COLO668 (cell line): ENCODE results near the gene ZNF287.
A peak's percentile ranks its signal among the peaks of the same experiment; 100 is the strongest.
"Not testable (repeated sequence)": the region's sequence is repeated elsewhere in the genome, so short reads cannot be mapped to it uniquely, and the experiment has no call there.

ENCODE experiments used
- DNase-seq: peaks from one replicate; lab custom pipeline; 2025; ENCODE audit not compliant: unreplicated experiment; lab: John Stamatoyannopoulos, UW

ZNF287 gene

GRCh38 chr17:16568541-16569357 is at the start of gene ZNF287:
Gene ZNF287 (minus strand): TSS chr17:16569204. CDS start chr17:16567731, 1,473 bp downstream.
- peak; percentile 88 for DNase-seq

- DNase-seq = no peak
Observed at GRCh38 chr17:16617481-16618060, 48.6 kb upstream of the ZNF287 start.

GRCh38 chr17:16599537-16599936 is 30.5 kb upstream of the ZNF287 start:
- no peak for DNase-seq

DNA sequence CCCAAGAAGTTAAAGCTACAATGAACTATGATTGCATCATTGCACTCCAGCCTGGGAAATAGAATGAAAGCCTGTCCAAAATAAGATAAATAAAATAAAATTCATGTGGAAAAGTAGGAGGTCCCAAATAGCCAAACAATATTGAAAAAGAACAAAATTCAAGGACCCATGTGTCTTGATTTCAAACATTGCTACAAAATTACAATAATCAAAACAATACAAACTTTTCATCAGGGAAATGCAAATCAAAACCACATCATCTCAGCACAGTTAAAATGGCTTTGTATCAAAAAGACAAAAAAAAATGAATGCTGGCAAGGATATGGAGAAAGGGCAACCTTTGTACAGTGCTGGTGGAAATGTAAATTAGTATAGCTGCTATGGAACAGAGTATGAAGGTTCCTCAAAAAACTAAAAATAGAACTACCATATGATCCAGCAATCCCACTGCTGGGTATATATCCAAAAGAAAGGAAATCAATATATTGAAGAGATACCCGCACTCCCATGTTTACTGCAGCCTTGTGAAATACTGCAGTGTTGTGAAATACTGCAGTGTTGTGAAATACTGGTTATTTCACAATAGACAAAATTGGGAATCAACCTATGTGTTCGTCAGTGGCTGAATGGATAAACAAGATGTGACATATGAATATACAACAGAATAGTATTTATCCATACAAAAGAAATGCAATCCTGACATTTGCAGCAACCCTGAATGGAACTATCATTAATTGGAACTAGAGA is 24.5 kb upstream of the ZNF287 start:
- no peak for DNase-seq

GRCh38 chr17:16589097-16589969 is 20.3 kb upstream of the ZNF287 start:
- peak; percentile 80 for DNase-seq

DNA sequence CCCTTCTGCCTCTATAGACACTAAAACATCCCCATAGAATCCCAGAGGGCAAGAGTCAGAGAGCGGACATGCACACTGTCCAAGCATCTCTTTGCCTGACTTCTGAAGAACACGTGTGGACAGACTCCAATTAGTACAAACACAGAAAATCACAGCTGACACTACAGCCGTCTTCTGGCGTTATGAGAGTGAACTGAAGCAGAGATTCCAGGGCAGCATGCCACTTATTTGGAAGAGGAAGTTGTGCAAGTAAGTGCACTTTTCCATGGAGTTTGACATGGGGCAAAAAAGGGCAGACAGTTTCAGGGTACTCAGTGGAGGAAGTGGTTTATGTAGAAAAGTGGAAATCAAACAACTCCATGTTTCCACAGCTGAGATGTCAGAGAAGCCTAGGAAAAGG is 16.8 kb upstream of the ZNF287 start:
- DNase-seq = no peak

DNA sequence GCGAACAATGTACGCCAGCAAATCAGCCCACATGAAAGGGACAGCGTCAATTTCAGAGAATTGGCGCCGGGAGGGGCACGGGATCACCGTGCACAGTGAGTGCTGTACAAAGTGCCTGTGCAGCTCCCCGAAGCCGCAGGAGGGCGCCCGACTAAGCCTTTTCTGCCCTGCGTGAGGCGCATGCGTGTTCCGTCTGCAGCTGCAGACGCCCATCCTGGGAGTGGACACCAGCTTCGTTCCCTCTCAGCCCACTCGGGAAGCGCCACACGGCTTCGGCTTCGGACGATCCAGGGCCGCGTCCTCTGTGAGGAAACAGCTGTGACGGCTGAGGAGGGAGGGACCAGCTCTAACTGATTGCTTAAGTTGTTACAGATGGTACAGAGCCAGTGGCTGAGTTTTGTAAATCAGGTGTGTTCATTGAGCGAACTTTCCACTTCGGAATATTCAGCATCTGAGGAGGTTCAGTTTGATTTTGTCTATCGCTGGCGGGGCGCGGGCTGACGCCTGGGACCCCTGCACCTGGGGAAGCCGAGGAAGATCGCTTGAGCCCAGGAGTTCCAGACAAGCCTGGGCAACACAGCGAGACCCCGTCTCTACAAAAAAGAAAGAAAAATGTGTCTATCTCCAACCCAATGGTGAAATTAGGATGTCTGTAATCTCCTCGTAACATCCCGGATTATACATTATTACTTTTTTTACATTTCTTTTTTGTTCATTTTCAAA is 15.4 kb upstream of the ZNF287 start:
- peak; percentile 86 for DNase-seq

GRCh38 chr17:16583781-16584180 is 14.8 kb upstream of the ZNF287 start:
- DNase-seq = no peak

GRCh38 chr17:16573466-16573865 is 4.5 kb upstream of the ZNF287 start:
- no peak for DNase-seq

- DNase-seq = no peak
Observed at GRCh38 chr17:16569358-16569712, 331 bp upstream of the ZNF287 start.

DNA sequence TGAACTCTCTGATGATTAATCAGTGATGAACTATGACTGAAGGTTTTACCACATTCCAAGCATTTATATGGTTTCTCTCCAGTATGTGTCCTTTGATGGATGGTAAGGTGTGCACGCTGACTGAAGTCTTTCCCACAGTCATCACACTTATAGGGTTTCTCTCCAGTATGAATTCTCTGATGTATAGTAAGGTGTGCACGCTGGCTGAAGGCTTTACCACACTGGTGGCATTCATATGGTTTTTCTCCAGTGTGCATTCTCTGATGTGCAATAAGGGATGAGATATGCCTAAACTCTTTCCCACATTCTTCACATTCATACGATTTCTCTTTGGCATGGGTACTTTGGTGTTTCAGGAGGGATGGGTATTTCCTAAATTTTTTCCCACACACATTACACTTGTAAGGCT is 16.4 kb downstream of the ZNF287 start:
- DNase-seq = no peak

DNA sequence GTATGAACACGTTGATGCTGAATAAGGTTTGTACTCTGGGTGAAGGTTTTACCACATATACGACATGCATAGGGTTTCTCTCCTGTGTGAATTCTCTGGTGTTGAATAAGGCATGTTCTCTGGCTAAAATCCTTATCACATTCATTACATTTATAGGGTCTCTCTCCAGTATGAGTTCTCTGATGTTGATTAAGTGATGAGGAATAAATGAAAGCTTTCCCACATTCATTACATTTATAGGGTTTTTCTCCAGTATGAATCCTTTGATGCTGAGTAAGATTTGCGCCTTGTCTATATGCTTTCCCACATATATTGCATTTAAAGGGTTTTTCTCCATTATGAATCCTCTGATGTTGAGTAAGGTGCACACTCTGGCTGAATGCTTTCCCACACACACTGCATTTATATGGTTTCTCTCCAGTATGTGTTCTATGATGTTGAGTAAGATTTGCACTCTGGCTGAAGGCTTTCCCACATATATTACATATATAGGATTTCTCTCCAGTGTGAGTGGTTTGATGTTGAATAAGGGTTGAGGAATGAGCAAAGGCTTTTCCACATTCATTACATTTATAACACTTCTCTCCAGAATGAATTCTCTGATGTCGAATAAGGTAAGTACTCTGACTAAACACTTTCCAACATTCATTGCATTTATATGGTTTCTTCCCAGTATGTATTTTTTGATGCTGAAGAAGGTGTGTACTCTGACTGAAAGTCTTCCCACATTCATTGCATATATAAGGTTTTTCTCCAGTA is 16.9 kb downstream of the ZNF287 start:
- DNase-seq = no peak

DNA sequence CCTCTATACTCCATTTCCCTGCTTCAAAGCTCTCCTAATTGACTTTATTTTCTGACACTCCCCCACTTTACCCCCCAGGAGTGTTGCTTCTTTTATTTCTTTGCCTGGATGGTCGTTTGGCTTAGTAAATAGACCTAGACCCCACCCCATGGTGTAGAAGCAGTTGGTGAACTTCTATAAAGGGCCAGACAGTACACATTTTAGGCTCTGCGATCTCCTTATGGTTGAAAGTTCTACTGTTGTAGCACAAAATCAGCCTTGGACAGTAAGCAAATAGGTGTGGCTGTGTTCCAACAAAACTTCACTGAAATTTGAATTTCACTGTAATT is 31.9 kb downstream of the ZNF287 start:
- DNase-seq = no peak

GRCh38 chr17:16534236-16534635 is 34.8 kb downstream of the ZNF287 start:
- no peak for DNase-seq

DNA sequence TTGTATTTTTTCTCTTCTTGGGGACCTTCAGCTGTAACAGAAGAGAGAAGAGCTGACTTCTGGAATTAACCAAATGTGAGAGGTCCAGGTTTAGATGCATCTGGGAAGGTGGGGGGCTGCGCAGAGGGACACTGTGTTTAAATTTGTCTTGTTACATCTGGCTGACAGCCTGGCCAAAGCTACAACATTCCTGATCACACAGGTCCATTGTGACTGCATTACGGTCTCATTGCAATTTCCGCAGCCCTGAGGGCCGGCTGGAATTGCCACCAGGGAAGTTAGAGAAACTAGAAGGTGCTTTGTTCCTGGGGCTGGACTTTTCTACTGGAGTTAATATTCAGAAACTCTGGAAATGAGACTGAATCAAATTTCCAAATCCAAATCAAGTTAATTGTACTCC is 39.1 kb downstream of the ZNF287 start:
- DNase-seq = no peak

DNA sequence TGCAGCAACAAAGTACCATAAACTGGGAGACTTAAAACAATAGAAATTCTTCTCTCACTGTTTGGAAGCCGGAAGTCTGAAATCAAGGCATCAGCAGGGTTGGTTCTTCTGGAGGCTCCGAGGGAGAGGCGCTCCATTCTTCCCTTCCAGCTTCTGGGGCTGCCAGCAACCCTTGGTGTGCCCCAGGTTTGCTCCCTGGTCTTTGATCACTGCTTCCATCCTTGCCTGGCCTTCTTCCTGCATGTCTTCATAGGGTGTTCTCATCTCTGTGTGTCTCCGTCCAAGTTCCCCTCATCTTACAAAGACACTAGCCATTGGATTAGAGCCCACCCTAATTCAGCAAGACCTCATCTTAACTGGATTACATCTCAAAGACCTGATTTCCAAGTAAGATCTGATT is 41.7 kb downstream of the ZNF287 start:
- DNase-seq = no peak

GRCh38 chr17:16525556-16525955 is 43.4 kb downstream of the ZNF287 start:
- not testable (repeated sequence) for DNase-seq

- DNase-seq = peak; percentile 57
Observed at GRCh38 chr17:16521070-16521727, 47.8 kb downstream of the ZNF287 start.

DNA sequence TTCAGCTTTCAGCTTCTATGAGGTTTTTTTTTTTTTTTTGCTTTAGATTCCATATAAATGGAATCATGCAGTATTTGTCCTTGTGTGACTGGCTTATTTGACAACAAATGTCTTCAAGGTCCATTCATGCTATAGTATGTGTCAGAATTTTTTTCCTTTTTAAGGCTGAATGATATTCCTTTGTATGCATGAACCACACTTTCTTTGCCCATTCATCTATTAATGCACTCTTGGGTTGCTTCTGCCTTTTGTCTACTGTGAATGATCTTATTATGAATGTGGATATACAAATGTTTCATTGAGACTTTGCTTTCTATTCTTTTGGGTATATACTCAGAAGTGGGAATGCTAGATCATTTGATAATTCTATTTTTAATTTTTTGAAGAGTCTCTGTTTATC is 50.0 kb downstream of the ZNF287 start:
- no peak for DNase-seq
